ENCODE results near the gene MARK1. TPM values are rescaled to one million over a fixed set of nuclear protein-coding genes. Genes with fewer than 3 reads are reported as not detected.

MARK1 gene
- total RNA-seq, 1 experiment from 2014 or later: 0.05 TPM

DNA sequence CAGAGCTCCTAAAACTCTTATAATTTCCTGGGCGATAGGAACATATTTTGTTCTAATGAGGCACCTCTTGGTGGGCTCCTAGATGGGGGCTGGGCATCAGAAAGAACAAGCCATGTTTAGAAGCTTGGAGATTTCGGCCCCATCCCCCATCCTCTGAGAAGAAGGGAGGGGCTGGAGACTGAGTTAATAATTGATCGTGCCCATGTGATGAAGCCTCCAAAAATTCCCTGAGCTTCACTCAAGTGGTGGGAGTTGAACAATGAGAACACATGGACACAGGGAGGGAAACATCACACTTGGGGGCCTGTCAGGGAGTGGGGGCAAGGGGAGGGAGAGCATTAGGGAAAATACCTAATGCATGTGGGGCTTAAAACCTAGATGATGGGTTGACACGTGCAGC is 180.3 kb downstream of the MARK1 start:
- Mint-ChIP-seq H3K4me1 (ENCODE audit: low read depth, unreplicated experiment) (no peaks in the 10 kb centered on the region), H3K36me3 (ENCODE audit: insufficient read depth, unreplicated experiment) (no peaks in the 10 kb centered on the region), H3K27ac (ENCODE audit: unreplicated experiment) (no peak overlapping the region), H3K9me3 (ENCODE audit: unreplicated experiment) (no peaks in the 10 kb centered on the region), H3K27me3 (ENCODE audit: insufficient read depth, unreplicated experiment) (no peaks in the 10 kb centered on the region), H3K4me3 (ENCODE audit: unreplicated experiment) (no peak overlapping the region)
- CTCF ChIA-PET: interaction anchor here (0.7 kb wide), 1 partner anchor 25 kb away, joined by 6 read pairs; no protein-coding TSS in a partner anchor
- Histone ChIP-seq H3K27me3 (replicated peaks; ENCODE audit: control insufficient read depth, insufficient read depth, low read length) (no peaks in the 10 kb centered on the region), H3K36me3 (ENCODE audit: control insufficient read depth, insufficient read depth, low read length) (no peaks in the 10 kb centered on the region), H3K9me3 (no peaks in the 10 kb centered on the region), H3K4me1 (peaks cover 7% of the 10 kb centered on the region; the same call in 1 of the 2 replicates), H3K4me3 (ENCODE audit: low read depth, low read length) (no peak overlapping the region)
- intact Hi-C loops (cut with micrococcal nuclease; ENCODE audit: unreplicated experiment): loop anchor here (1.0 kb wide), 1 partner anchor 8 kb away; no protein-coding TSS in a partner anchor
- DNase-seq: no peak
- POLR2A ChIA-PET: no interaction called here
- no TSS peak for BruUV-seq (replicated peaks)
- TF ChIP-seq CTCF (IDR thresholded peaks at IDR 0.05; ENCODE audit: insufficient read depth in 1 of 2, low read depth in 1 of 2, low read length in 1 of 2, severe bottlenecking in 1 of 2, unreplicated experiment in 1 of 2): no peak

DNA sequence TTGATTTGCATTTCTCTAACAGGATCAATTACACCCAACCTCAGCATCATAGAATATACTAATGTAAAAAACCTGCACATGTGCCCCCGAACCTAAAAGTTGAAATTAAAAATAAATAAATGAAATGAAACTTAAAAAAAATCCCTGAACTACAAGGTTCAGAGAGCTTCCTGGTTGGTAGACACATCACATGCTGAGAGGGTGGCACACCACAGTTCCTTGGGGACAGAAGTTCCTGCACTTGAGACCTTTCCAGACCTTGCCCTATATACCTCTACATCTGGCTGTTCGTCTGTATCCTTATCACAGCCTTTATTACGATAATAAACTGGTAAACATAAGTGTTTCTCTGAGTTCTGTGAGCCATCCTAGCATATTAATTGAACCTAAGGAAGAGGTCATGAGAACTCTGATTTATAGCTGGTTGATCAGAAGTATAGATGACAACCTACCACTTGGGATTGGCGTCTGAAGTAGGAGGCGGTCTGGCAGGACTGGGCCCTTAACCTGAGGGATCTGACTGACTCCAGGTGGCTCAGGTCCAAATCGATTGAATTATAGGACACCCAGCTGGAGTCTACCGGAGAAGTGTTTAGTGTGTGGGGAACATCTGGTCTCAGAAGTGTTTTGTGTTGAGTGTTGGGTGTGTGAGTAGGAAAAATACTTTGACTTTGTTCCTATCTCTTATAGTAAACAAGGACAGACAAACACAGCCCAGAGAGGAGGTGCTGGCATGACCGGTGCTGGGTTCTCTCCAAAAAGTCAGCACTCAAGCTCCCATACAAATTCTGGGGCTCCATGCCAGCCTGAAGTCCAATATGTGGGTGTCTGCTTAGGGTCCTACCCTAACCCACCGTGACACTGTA is 181.2 kb downstream of the MARK1 start:
- H3K36me3 ChIP-seq (ENCODE audit: control insufficient read depth, insufficient read depth, low read length): no peaks in the 10 kb centered on the region
- no peaks in the 10 kb centered on the region for H3K36me3 Mint-ChIP-seq (ENCODE audit: insufficient read depth, unreplicated experiment)
- ChIA-PET POLR2A (no interaction called here), CTCF (interaction anchor here (0.7 kb wide), 1 partner anchor 24 kb away, joined by 6 read pairs; no protein-coding TSS in a partner anchor)
- H3K9me3 ChIP-seq: no peaks in the 10 kb centered on the region
- peaks cover 7% of the 10 kb centered on the region; the same call in 1 of the 2 replicates for H3K4me1 ChIP-seq
- no peaks in the 10 kb centered on the region for H3K4me1 Mint-ChIP-seq (ENCODE audit: low read depth, unreplicated experiment)
- no peak overlapping the region for H3K4me3 Mint-ChIP-seq (ENCODE audit: unreplicated experiment)
- TF ChIP-seq CTCF (IDR thresholded peaks at IDR 0.05; ENCODE audit: insufficient read depth in 1 of 2, low read depth in 1 of 2, low read length in 1 of 2, severe bottlenecking in 1 of 2, unreplicated experiment in 1 of 2): no peak
- BruUV-seq (replicated peaks): no TSS peak
- H3K4me3 ChIP-seq (ENCODE audit: low read depth, low read length): no peak overlapping the region
- no peak for DNase-seq
- no peak overlapping the region for H3K27ac Mint-ChIP-seq (ENCODE audit: unreplicated experiment)
- H3K9me3 Mint-ChIP-seq (ENCODE audit: unreplicated experiment): no peaks in the 10 kb centered on the region
- H3K27me3 Mint-ChIP-seq (ENCODE audit: insufficient read depth, unreplicated experiment): no peaks in the 10 kb centered on the region
- H3K27me3 ChIP-seq (replicated peaks; ENCODE audit: control insufficient read depth, insufficient read depth, low read length): no peaks in the 10 kb centered on the region
- intact Hi-C loops (cut with micrococcal nuclease; ENCODE audit: unreplicated experiment): loop anchor here (1.0 kb wide), 1 partner anchor 9 kb away; no protein-coding TSS in a partner anchor

DNA sequence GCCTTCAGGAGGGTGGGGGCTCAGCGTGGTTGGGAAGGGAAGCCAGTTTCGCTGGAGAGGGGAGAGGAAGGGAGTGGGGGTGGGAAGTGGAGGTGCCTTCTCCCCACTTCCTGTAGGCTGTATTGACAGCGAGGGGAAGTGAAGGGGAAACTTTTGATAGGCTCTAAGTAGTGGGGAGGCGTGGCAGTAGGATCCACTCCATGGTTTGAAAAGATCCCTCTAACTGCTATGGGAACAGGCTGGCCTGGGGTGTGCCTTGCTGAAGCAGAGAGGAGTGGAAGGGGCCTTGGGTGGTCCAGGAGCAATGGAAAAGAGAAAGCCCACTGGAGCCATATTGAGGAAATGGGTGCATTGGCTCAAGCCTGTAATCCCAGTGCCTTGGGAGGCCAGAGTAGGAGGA is 182.4 kb downstream of the MARK1 start:
- no TSS peak for BruUV-seq (replicated peaks)
- CTCF ChIA-PET: no interaction called here

More for the DNA sequence above, 182.4 kb downstream of the MARK1 start:
- Histone ChIP-seq H3K4me1 (peaks cover 7% of the 10 kb centered on the region; the same call in 1 of the 2 replicates), H3K27me3 (replicated peaks; ENCODE audit: control insufficient read depth, insufficient read depth, low read length) (no peaks in the 10 kb centered on the region), H3K9me3 (no peaks in the 10 kb centered on the region), H3K36me3 (ENCODE audit: control insufficient read depth, insufficient read depth, low read length) (no peaks in the 10 kb centered on the region), H3K4me3 (ENCODE audit: low read depth, low read length) (no peak overlapping the region)
- POLR2A ChIA-PET: no interaction called here
- Mint-ChIP-seq H3K27ac (ENCODE audit: unreplicated experiment) (no peak overlapping the region), H3K36me3 (ENCODE audit: insufficient read depth, unreplicated experiment) (no peaks in the 10 kb centered on the region), H3K4me3 (ENCODE audit: unreplicated experiment) (no peak overlapping the region), H3K9me3 (ENCODE audit: unreplicated experiment) (no peaks in the 10 kb centered on the region), H3K4me1 (ENCODE audit: low read depth, unreplicated experiment) (no peaks in the 10 kb centered on the region), H3K27me3 (ENCODE audit: insufficient read depth, unreplicated experiment) (no peaks in the 10 kb centered on the region)
- no peak for TF ChIP-seq CTCF (IDR thresholded peaks at IDR 0.05; ENCODE audit: insufficient read depth in 1 of 2, low read depth in 1 of 2, low read length in 1 of 2, severe bottlenecking in 1 of 2, unreplicated experiment in 1 of 2)
- intact Hi-C loops (cut with micrococcal nuclease; ENCODE audit: unreplicated experiment): no loop called here
- no peak for DNase-seq

Data from Caco-2 (cell line).